GM11168 (cell line): Measurements from ENCODE around the gene LMO2.
"Not testable (repeated sequence)": the region's sequence is repeated elsewhere in the genome, so short reads cannot be mapped to it uniquely, and the experiment has no call there.

Experiments used
- in situ Hi-C: fragments of 300-500 bp; cut with MboI; formaldehyde crosslinking; loops from one replicate; pipeline ENCODE4 v1.12.0; 2022; ENCODE audit warnings: low sequenced_read_pairs; ENCODE audit not compliant: unreplicated experiment

The LMO2 gene

DNA sequence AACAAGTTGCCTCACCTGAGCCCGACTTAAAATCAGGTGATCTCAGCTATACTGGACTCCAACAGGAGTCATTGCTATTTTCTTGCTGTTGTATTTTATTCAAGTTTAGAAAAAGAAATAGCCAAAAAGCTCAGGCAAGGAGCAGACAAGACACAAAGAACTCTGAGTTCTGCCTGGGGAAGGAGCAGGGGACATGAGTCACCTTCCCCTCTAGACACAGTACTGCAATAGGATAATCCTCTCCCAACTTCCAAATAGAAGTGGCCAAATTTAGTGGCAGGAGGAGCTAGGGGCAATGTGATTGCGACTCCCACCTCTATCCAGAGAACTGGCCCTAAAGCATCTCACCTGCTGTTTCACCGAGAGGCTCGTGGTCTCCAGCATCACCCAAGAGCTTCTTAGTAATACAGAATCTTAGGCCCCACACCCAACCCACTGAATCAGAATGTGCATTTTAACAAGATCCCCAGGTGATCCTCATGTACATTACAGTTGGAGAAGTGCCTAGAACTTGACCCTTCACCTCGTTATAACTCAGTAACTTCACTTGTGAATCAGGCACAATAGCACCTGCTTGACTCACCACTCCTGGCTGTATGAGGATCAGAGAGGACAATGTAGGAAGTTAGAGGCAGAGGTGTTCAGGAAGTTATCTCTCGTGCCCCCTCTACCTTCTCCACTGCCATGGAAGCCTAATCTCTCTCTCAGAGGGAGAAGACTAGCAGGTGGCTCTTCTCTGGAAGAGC is 60.8 kb downstream of the LMO2 start:
- in situ Hi-C loops = no loop called here

GRCh38 chr11:33829430-33830141 is 62.3 kb downstream of the LMO2 start:
- in situ Hi-C loops = no loop called here

GRCh38 chr11:33828604-33829429 is 63.1 kb downstream of the LMO2 start:
- in situ Hi-C loops = no loop called here

- in situ Hi-C loops = no loop called here
Observed at GRCh38 chr11:33827206-33827605, 64.7 kb downstream of the LMO2 start.

- in situ Hi-C loops = no loop called here
Observed at GRCh38 chr11:33825854-33826560, 65.9 kb downstream of the LMO2 start.

DNA sequence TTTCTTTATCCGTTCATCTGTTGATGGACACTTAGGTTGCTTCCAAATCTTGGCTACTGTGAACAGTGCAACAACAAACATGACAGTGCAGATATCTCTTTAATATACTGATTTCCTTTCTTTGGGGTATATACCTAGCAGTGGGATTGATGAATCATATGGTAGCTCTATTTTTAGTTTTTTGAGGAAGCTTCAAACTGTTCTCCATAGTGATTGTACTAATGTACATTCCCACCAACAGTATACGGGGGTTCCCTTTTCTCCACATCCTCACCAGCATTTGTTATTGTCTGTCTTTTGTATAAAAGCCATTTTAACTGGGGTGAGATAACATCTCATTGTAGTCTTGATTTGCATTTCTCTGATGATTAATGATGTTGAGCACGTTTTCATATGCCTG is 68.9 kb downstream of the LMO2 start:
- in situ Hi-C loops = not testable (repeated sequence)

GRCh38 chr11:33819278-33820035 is 72.4 kb downstream of the LMO2 start:
- in situ Hi-C loops = no loop called here
